ENCODE data around the gene NIM1K. TPM values are rescaled to one million over a fixed set of nuclear protein-coding genes. Genes with fewer than 3 reads are reported as not detected.

The NIM1K gene
- total RNA-seq, 1 experiment from 2014 or later, result 0.07 TPM

GRCh38 chr5:43315682-43316081, 123.7 kb downstream of the NIM1K start (continued):
- TF ChIP-seq RORB (CRISPR knock-in tag; IDR thresholded peaks at IDR 0.05) (no peak), ZSCAN18 (CRISPR knock-in tag; IDR thresholded peaks at IDR 0.05) (no peak), IRF1 (CRISPR knock-in tag; IDR thresholded peaks at IDR 0.05) (no peak), ZMAT4 (CRISPR knock-in tag; IDR thresholded peaks at IDR 0.05) (no peak), USF1 (CRISPR knock-in tag; IDR thresholded peaks at IDR 0.05) (no peak), NFE2L1 (CRISPR knock-in tag; IDR thresholded peaks at IDR 0.05) (no peak), CDX4 (CRISPR knock-in tag; IDR thresholded peaks at IDR 0.05; ENCODE audit: borderline replicate concordance) (no peak), MAX (CRISPR knock-in tag; IDR thresholded peaks at IDR 0.05) (no peak), SP1 (CRISPR knock-in tag; conservative IDR thresholded peaks at IDR 0.05) (no peak)

- Mint-ChIP-seq H3K36me3 (peaks cover 4% of the 10 kb centered on the region), H3K27ac (no peak overlapping the region), H3K4me1 (peaks cover 21% of the 10 kb centered on the region)
These were observed 124.4 kb downstream of the NIM1K start for GRCh38 chr5:43316421-43316820.

GRCh38 chr5:43320846-43321245, 128.8 kb downstream of the NIM1K start:
- no peaks in the 10 kb centered on the region for H3K36me3 Mint-ChIP-seq
- no peaks in the 10 kb centered on the region for H3K4me1 Mint-ChIP-seq
- H3K27me3 Mint-ChIP-seq (ENCODE audit: low read depth), result peaks cover 2% of the 10 kb centered on the region; the same call in 1 of the 2 replicates
- POLR2A ChIA-PET, result no interaction called here
- peaks cover 17% of the 10 kb centered on the region for H3K9me3 Mint-ChIP-seq
- H3K27ac Mint-ChIP-seq, result no peak overlapping the region
- CTCF ChIA-PET, result no interaction called here
- DNase-seq (ENCODE audit: low spot score) (no peak), ATAC-seq (no peak)
- no peak overlapping the region for H3K4me3 Mint-ChIP-seq
- TF ChIP-seq ELF4 (CRISPR knock-in tag; IDR thresholded peaks at IDR 0.05; ENCODE audit: low read depth), result no peak
- no peak for TF ChIP-seq ATF1 (CRISPR knock-in tag; IDR thresholded peaks at IDR 0.05)
- TF ChIP-seq NFYB (CRISPR knock-in tag; conservative IDR thresholded peaks at IDR 0.05; ENCODE audit: low read depth), result no peak
- TF ChIP-seq GTF2I (CRISPR knock-in tag; conservative IDR thresholded peaks at IDR 0.05), result no peak
- no peak for TF ChIP-seq ZNF423 (CRISPR knock-in tag; IDR thresholded peaks at IDR 0.05)
- TF ChIP-seq ATF3 (CRISPR knock-in tag; conservative IDR thresholded peaks at IDR 0.05), result no peak
- TF ChIP-seq ZNF512 (CRISPR knock-in tag; IDR thresholded peaks at IDR 0.05; ENCODE audit: borderline replicate concordance), result no peak
- TF ChIP-seq IRF1 (CRISPR knock-in tag; IDR thresholded peaks at IDR 0.05), result no peak
- TF ChIP-seq JAZF1 (CRISPR knock-in tag; IDR thresholded peaks at IDR 0.05), result no peak
- no peak for TF ChIP-seq EMX1 (CRISPR knock-in tag; IDR thresholded peaks at IDR 0.05)

More at GRCh38 chr5:43316421-43316820, 124.4 kb downstream of the NIM1K start:
- no peak overlapping the region for H3K4me3 Mint-ChIP-seq
- ATAC-seq, result no peak
- ChIA-PET CTCF (no interaction called here), POLR2A (no interaction called here)
- TF ChIP-seq ZNF263 (CRISPR knock-in tag; IDR thresholded peaks at IDR 0.05; ENCODE audit: low read depth), result no peak
- TF ChIP-seq MYBL2 (CRISPR knock-in tag; IDR thresholded peaks at IDR 0.05), result no peak
- TF ChIP-seq ATF3 (CRISPR knock-in tag; conservative IDR thresholded peaks at IDR 0.05), result no peak
- no peak for TF ChIP-seq MLX (CRISPR knock-in tag; IDR thresholded peaks at IDR 0.05)
- TF ChIP-seq TP53 (CRISPR knock-in tag; IDR thresholded peaks at IDR 0.05), result no peak
- TF ChIP-seq ATF2 (CRISPR knock-in tag; IDR thresholded peaks at IDR 0.05; ENCODE audit: borderline replicate concordance, low read depth), result no peak
- peaks cover 3% of the 10 kb centered on the region; the same call in 1 of the 2 replicates for H3K27me3 Mint-ChIP-seq (ENCODE audit: low read depth)
- no peak for DNase-seq (ENCODE audit: low spot score)
- peaks cover 16% of the 10 kb centered on the region for H3K9me3 Mint-ChIP-seq
